Astrocyte of the cerebellum (primary cell): Measurements from ENCODE around the gene FBN2.

Source experiments
- DNase-seq: peaks from one replicate; pipeline ENCODE4 v3.0.0-alpha.2; 2011; ENCODE audit warnings: low read depth
- H3K4me3 ChIP-seq: 2 replicates; pipeline ENCODE4 v1.5.1; 2011; ENCODE audit warnings: mild to moderate bottlenecking, low read depth, low read length, moderate library complexity
- in situ Hi-C: cut with HindIII; loops from 2 replicates; pipeline ENCODE4 v1.10.0; 2017; ENCODE audit warnings: low sequenced_read_pairs
- TF ChIP-seq, protein P1 (sequence below): IDR thresholded peaks from 2 replicates; pipeline ENCODE4 v1.5.1; 2012; ENCODE audit warnings: low read length, low read depth, moderate library complexity, mild to moderate bottlenecking; ENCODE audit errors: missing control alignments

The FBN2 gene

DNA sequence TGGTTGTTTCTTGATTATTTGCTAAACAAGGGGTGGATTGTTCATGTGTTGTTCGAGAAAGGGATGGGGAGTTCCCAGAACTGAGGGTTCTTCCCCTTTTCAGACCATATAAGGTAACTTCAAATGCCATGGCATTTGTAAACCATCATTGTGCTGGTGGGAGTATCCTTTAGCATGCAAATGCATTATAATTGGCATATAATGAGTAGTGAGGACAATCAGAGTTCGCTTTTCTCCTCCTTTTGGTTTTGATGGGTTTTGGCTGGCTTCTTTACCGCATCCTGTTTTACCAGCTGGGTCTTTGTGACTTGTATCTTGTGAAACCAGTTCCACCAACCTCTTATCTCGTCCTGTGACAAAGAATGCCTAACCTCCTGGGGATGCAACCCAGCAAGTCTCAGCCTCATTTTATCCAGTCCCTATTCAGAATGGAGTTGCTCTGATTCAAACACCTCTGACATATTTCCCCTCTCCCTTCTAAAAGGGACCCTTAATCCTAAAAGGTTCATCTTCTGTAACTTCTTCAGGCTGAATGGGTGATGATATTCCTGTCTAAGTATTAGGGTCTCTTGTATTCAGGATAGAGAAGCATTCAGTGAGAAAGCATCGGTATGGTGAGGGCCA is 8.7 kb upstream of the FBN2 start:
- no peak overlapping the region for H3K4me3 ChIP-seq
- DNase-seq = no peak
- in situ Hi-C loops = no loop called here

GRCh38 chr5:128541385-128541784 is 3.3 kb upstream of the FBN2 start:
- no peak for DNase-seq
- in situ Hi-C loops = no loop called here
- TF ChIP-seq, protein P1, sequence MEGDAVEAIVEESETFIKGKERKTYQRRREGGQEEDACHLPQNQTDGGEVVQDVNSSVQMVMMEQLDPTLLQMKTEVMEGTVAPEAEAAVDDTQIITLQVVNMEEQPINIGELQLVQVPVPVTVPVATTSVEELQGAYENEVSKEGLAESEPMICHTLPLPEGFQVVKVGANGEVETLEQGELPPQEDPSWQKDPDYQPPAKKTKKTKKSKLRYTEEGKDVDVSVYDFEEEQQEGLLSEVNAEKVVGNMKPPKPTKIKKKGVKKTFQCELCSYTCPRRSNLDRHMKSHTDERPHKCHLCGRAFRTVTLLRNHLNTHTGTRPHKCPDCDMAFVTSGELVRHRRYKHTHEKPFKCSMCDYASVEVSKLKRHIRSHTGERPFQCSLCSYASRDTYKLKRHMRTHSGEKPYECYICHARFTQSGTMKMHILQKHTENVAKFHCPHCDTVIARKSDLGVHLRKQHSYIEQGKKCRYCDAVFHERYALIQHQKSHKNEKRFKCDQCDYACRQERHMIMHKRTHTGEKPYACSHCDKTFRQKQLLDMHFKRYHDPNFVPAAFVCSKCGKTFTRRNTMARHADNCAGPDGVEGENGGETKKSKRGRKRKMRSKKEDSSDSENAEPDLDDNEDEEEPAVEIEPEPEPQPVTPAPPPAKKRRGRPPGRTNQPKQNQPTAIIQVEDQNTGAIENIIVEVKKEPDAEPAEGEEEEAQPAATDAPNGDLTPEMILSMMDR = no peak
- no peak overlapping the region for H3K4me3 ChIP-seq

More for the DNA sequence above, 8.7 kb upstream of the FBN2 start:
- TF ChIP-seq, protein P1 = no peak

DNA sequence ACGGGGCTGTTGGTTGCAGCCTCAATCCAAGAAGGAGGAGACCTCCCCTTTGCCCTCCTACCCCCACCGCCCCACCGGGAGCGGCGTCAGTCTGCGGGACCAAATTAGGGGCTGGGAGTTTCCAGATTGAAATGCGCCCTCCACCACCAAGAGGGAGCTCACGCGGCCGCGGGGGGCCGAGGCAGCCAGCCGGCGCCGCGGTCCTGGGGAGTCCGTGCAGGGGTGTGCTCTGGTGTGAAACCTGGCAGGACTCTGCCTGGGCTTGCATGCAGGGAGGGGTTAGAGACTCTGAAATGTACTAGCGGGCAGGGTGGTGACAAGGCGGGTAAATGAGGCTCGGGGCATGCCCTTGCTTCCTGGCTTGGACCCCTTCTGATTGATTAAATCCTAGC is 989 bp upstream of the FBN2 start:
- DNase-seq = no peak
- peak overlapping the region; percentile 82 for H3K4me3 ChIP-seq
- TF ChIP-seq, protein P1 = no peak
- in situ Hi-C loops = no loop called here

- DNase-seq = peak; percentile 76
- in situ Hi-C loops = no loop called here
- TF ChIP-seq, protein P1 = no peak
- H3K4me3 ChIP-seq = peak overlapping the region; percentile 82
Measured at GRCh38 chr5:128538250-128539037, 399 bp upstream of the FBN2 start.

- in situ Hi-C loops = no loop called here
- peak overlapping the region; percentile 82 for H3K4me3 ChIP-seq
- DNase-seq = peak; percentile 27
Measured at GRCh38 chr5:128537221-128537999, 635 bp downstream of the FBN2 start.

More at GRCh38 chr5:128537221-128537999, 635 bp downstream of the FBN2 start:
- TF ChIP-seq, protein P1 = no peak
